IMR-90 (cell line): ENCODE measurements around the gene AIP. TPM values are rescaled to one million over a fixed set of nuclear protein-coding genes. Genes with fewer than 3 reads are reported as not detected.

Source experiments
- ATAC-seq: fragments of 200-7000 bp; cut with Tn5 transposase; 2 replicates; pipeline ENCODE4 v1.9.1; 2020; ENCODE audit warnings: low read depth, mild to moderate bottlenecking, moderate library complexity
- BruUV-seq: library from RNA; stranded (reverse); fragments of 400-500 nt; replicated peaks from 2 replicates; lab custom pipeline; 2021; lab: Mats Ljungman, UMichigan
- CTCF ChIA-PET: fragments of 300-600 bp; formaldehyde crosslinking; extraction: SDS; loops from one replicate; lab custom pipeline; 2021; ENCODE audit warnings: antibody characterized with exemption; lab: Yijun Ruan, JAX
- POLR2A ChIA-PET: fragments of 300-600 bp; sonication (Branson Sonifier 250); formaldehyde crosslinking; loops from one replicate; lab custom pipeline; 2022; ENCODE audit warnings: antibody characterized with exemption; ENCODE audit not compliant: unreplicated experiment; lab: Charles Lee
- DNase-seq: peaks from one replicate; pipeline ENCODE4 v3.0.0; 2013
- H2AFZ ChIP-seq: replicated peaks from 2 replicates; pipeline ENCODE3; 2013; ENCODE audit warnings: low read length, mild to moderate bottlenecking; ENCODE audit not compliant: poor library complexity
- H2AK5ac ChIP-seq: 2 replicates; pipeline ENCODE4 v1.6.1; 2013; ENCODE audit warnings: low read depth, low read length, inconsistent platforms
- H2AK9ac ChIP-seq: replicated peaks from 2 replicates; pipeline ENCODE3; 2013; ENCODE audit warnings: mild to moderate bottlenecking, low read depth, low read length, moderate library complexity; ENCODE audit not compliant: poor library complexity
- H2BK120ac ChIP-seq: 2 replicates; pipeline ENCODE4 v1.6.1; 2013; ENCODE audit warnings: low read depth, low read length, inconsistent platforms
- H2BK15ac ChIP-seq: 3 replicates; pipeline ENCODE4 v1.6.1; 2013; ENCODE audit warnings: low read depth, low read length, inconsistent platforms
- H2BK20ac ChIP-seq: 2 replicates; pipeline ENCODE4 v1.6.1; 2013; ENCODE audit warnings: low read depth, mild to moderate bottlenecking, inconsistent platforms, low read length, moderate library complexity
- H2BK5ac ChIP-seq: 2 replicates; pipeline ENCODE4 v1.6.1; 2013; ENCODE audit warnings: mild to moderate bottlenecking, low read depth, low read length, inconsistent platforms; ENCODE audit not compliant: poor library complexity, severe bottlenecking
- H3K14ac ChIP-seq: replicated peaks from 2 replicates; pipeline ENCODE4 v1.6.1; 2013; ENCODE audit warnings: low read depth, low read length, inconsistent platforms
- H3K18ac ChIP-seq: 2 replicates; pipeline ENCODE4 v1.6.1; 2013; ENCODE audit warnings: low read depth, low read length, control low read depth
- H3K23ac ChIP-seq: 2 replicates; pipeline ENCODE4 v1.6.1; 2013; ENCODE audit warnings: low read depth, low read length, inconsistent platforms
- H3K27ac ChIP-seq: 2 replicates; pipeline ENCODE4 v1.5.1; 2013; ENCODE audit warnings: mild to moderate bottlenecking, control low read depth, low read length; ENCODE audit not compliant: insufficient read depth
- H3K27me3 ChIP-seq: 2 replicates; pipeline ENCODE4 v1.6.1; 2013; ENCODE audit warnings: low read length; ENCODE audit not compliant: control insufficient read depth, insufficient read depth
- H3K36me3 ChIP-seq: 2 replicates; pipeline ENCODE4 v1.6.1; 2013; ENCODE audit warnings: low read length, mixed read lengths; ENCODE audit not compliant: control insufficient read depth, insufficient read depth
- H3K4ac ChIP-seq: 2 replicates; pipeline ENCODE4 v1.6.1; 2013; ENCODE audit warnings: low read depth, low read length, inconsistent platforms
- H3K4me1 ChIP-seq: 2 replicates; pipeline ENCODE4 v1.6.1; 2013; ENCODE audit warnings: low read length, mixed read lengths; ENCODE audit not compliant: control insufficient read depth, insufficient read depth
- H3K4me2 ChIP-seq: 2 replicates; pipeline ENCODE4 v1.6.1; 2013; ENCODE audit warnings: low read depth, mild to moderate bottlenecking, control low read depth, low read length, moderate library complexity
- H3K4me3 ChIP-seq: 2 replicates; pipeline ENCODE4 v1.5.1; 2013; ENCODE audit warnings: low read depth, mild to moderate bottlenecking, control low read depth, low read length, moderate library complexity; ENCODE audit not compliant: insufficient read depth
- H3K56ac ChIP-seq: 2 replicates; pipeline ENCODE4 v1.6.1; 2013; ENCODE audit warnings: low read length, inconsistent platforms; ENCODE audit not compliant: insufficient read depth; ENCODE audit errors: extremely low read depth
- H3K79me1 ChIP-seq, 2 experiments: 2 replicates each; pipeline ENCODE4 v1.6.1; 2013; ENCODE audit warnings: low read length in 2 of 2, inconsistent platforms in 1 of 2, low read depth in 1 of 2
- H3K9ac ChIP-seq: 2 replicates; pipeline ENCODE4 v1.6.1; 2013; ENCODE audit warnings: low read depth, low read length, control low read depth
- H3K9me1 ChIP-seq: 2 replicates; pipeline ENCODE4 v1.6.1; 2013; ENCODE audit warnings: low read length, inconsistent platforms; ENCODE audit not compliant: insufficient read depth
- H3K9me3 ChIP-seq: 2 replicates; pipeline ENCODE4 v1.6.1; 2013; ENCODE audit warnings: low read length; ENCODE audit not compliant: control insufficient read depth, insufficient read depth
- H4K20me1 ChIP-seq: 2 replicates; pipeline ENCODE4 v1.6.1; 2013; ENCODE audit warnings: low read length, inconsistent platforms; ENCODE audit not compliant: insufficient read depth
- H4K5ac ChIP-seq: 2 replicates; pipeline ENCODE4 v1.6.1; 2013; ENCODE audit warnings: mild to moderate bottlenecking, low read depth, low read length, control low read depth
- H4K8ac ChIP-seq, 2 experiments: 2 replicates each; pipeline ENCODE4 v1.6.1; 2013; ENCODE audit warnings: low read depth in 2 of 2, low read length in 2 of 2, control low read depth in 1 of 2, inconsistent platforms in 1 of 2
- H4K91ac ChIP-seq: 2 replicates; pipeline ENCODE4 v1.6.1; 2013; ENCODE audit warnings: low read depth, low read length, inconsistent platforms; ENCODE audit not compliant: insufficient read depth
- CEBPB ChIP-seq: IDR thresholded peaks from 2 replicates; pipeline ENCODE4 v1.6.1; 2012; ENCODE audit warnings: low read depth, low read length, improper control_type of control experiment
- CTCF ChIP-seq: conservative IDR thresholded peaks from 2 replicates; pipeline ENCODE4 v1.5.1; 2012; ENCODE audit warnings: mild to moderate bottlenecking, low read depth, low read length, improper control_type of control experiment
- MAFK ChIP-seq: IDR thresholded peaks from 2 replicates; pipeline ENCODE4 v1.6.1; 2012; ENCODE audit warnings: low read depth, low read length, improper control_type of control experiment
- MXI1 ChIP-seq: IDR thresholded peaks from 2 replicates; pipeline ENCODE4 v1.6.1; 2012; ENCODE audit warnings: low read depth, mild to moderate bottlenecking, low read length, moderate library complexity, borderline replicate concordance
- NFE2L2 ChIP-seq: fragments of 150-350 bp; IDR thresholded peaks from 2 replicates; pipeline ENCODE4 v1.6.1; 2016; ENCODE audit warnings: low read depth, mild to moderate bottlenecking, low read length
- WGBS, 2 experiments: methylation state at CpG; one replicate each; pipeline versions ENCODE4 v1.1.5 to v1.1.7; 2013; ENCODE audit warnings: missing lambda C conversion rate in 2 of 2; ENCODE audit not compliant: insufficient read length in 1 of 2; ENCODE audit errors: extremely low coverage in 2 of 2; 5-methylcytosine and 5-hydroxymethylcytosine counted together
- dilution Hi-C: fragments of 300-500 bp; cut with HindIII; formaldehyde crosslinking; loops from one replicate; pipeline ENCODE4 v1.14.3; 2018; ENCODE audit warnings: low sequenced_read_pairs; ENCODE audit not compliant: unreplicated experiment
- in situ Hi-C: fragments of 300-500 bp; cut with MboI; formaldehyde crosslinking; loops from 3 replicates; pipeline ENCODE4 v1.14.3; 2019; ENCODE audit warnings: low sequenced_read_pairs, inconsistent platforms, mixed read lengths
- intact Hi-C: fragments of 100-400 bp; cut with micrococcal nuclease; formaldehyde crosslinking; loops from 2 replicates; pipeline ENCODE4 v1.10.0; 2022
- polyA plus RNA-seq, 3 experiments: library from polyadenylated mRNA; depleted of rRNA; stranded (reverse); fragments of >200 nt; gene quantifications; 2 replicates each; pipeline ENCODE4 v1.2.3, GENCODE V29; 2012; ENCODE audit warnings: low replicate concordance in 1 of 3
- total RNA-seq: library from RNA; depleted of rRNA; stranded (reverse); fragments of >200 nt; gene quantifications from 2 replicates; pipeline ENCODE4 v1.2.3, GENCODE V29; 2012

Gene AIP
- total and polyA plus RNA-seq, 2 of the 4 experiments (the other 2 are of a cell fraction), result 95.5 to 122 TPM

DNA sequence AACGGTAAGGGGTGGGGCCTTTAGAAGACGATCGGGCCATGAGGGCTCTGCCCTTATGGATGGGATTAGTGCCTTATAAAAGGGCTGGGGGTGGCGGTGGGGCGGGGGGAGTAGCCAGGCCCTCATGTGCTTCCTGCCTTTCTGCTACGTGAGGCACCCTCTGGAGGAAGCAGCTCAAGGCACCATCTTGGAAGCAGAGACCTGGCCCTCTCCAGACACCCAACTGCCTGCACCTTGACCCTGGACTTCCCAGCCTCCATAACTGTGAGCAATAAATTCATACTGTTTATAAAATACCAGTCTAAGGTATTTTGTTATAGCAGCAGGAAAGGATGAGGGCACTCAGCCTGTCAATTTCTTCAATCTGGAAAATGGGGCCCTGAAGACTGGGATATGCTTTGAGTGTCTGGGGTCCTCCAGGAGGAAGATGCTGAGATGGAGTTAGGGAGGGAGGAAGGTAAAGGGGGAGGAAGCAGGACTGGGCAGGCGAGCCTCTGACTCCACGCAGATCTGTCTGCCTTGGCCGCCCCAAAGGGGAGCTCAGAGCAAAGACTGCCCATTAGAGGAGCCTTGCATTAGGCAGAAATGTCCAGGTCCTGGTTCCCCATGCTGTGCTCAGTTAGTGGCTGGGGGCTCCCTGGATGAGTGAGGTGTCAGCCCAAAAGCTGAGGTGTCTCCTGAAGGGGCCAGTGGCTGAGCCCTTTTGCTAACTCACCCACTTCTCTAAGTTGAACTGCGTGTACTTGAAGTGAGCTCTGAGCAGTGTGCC lies 35.1 kb downstream of the AIP start:
- H2BK5ac ChIP-seq, result no peak overlapping the region
- H3K79me1 ChIP-seq, result no peaks in the 10 kb centered on the region
- ChIA-PET CTCF (no interaction called here), POLR2A (no interaction called here)
- no peaks in the 10 kb centered on the region for H3K36me3 ChIP-seq
- H3K4ac ChIP-seq, result no peak overlapping the region
- no peak overlapping the region for H3K56ac ChIP-seq
- H3K14ac ChIP-seq, result no peak overlapping the region
- no peak overlapping the region for H4K8ac ChIP-seq
- no peak overlapping the region for H3K18ac ChIP-seq
- DNase-seq (no peak), ATAC-seq (no peak)
- H3K9ac ChIP-seq, result no peak overlapping the region
- no peaks in the 10 kb centered on the region for H4K20me1 ChIP-seq
- H3K27me3 ChIP-seq, result peaks cover 36% of the 10 kb centered on the region
- H2BK15ac ChIP-seq, result no peak overlapping the region
- intact Hi-C loops (no loop called here), dilution Hi-C loops (no loop called here), in situ Hi-C loops (no loop called here)
- no peak overlapping the region for H3K23ac ChIP-seq
- no peak overlapping the region for H2AK9ac ChIP-seq
- H3K9me3 ChIP-seq, result no peaks in the 10 kb centered on the region
- no peaks in the 10 kb centered on the region for H3K9me1 ChIP-seq
- no peaks in the 10 kb centered on the region for H3K4me1 ChIP-seq
- H4K91ac ChIP-seq, result no peak overlapping the region
- no peak for TF ChIP-seq NFE2L2
- TF ChIP-seq CEBPB, result no peak
- TF ChIP-seq MAFK, result no peak
- TF ChIP-seq MXI1, result no peak
- TF ChIP-seq CTCF, result no peak
- no peak overlapping the region for H2BK120ac ChIP-seq
- no peak overlapping the region for H2AK5ac ChIP-seq
- H3K4me3 ChIP-seq, result no peak overlapping the region
- no peak overlapping the region for H2AFZ ChIP-seq
- H3K27ac ChIP-seq, result no peak overlapping the region
- H3K4me2 ChIP-seq, result no peak overlapping the region
- BruUV-seq, result no TSS peak
- no peak overlapping the region for H2BK20ac ChIP-seq
- 45% methylated on average over 2 of the region's 10 CpGs; no CpG with 5 or more reads in 1 of the 2 experiments for WGBS, 2 experiments
- H4K5ac ChIP-seq, result no peak overlapping the region
